HG02870 (cell line): Measurements from ENCODE around the gene MYL9.

ENCODE experiments used
- ATAC-seq: cut with Tn5 transposase; IDR thresholded peaks from one replicate; pipeline ENCODE4 v1.9.1; 2021; ENCODE audit warnings: mild to moderate bottlenecking, moderate library complexity; ENCODE audit not compliant: unreplicated experiment

The MYL9 gene

GRCh38 chr20:36578356-36579041 lies 37.2 kb downstream of the MYL9 start:
- no peak for ATAC-seq

- ATAC-seq, result no peak
Observed at GRCh38 chr20:36579996-36580545, 38.8 kb downstream of the MYL9 start.

GRCh38 chr20:36582322-36582721 lies 41.0 kb downstream of the MYL9 start:
- ATAC-seq, result no peak

GRCh38 chr20:36582821-36583220 lies 41.5 kb downstream of the MYL9 start:
- ATAC-seq, result no peak

- no peak for ATAC-seq
Observed at GRCh38 chr20:36584018-36584481, 42.7 kb downstream of the MYL9 start.

- no peak for ATAC-seq
Observed at GRCh38 chr20:36585410-36586125, 44.2 kb downstream of the MYL9 start.

- ATAC-seq, result no peak
Observed at GRCh38 chr20:36587388-36588070, 46.2 kb downstream of the MYL9 start.

- ATAC-seq, result no peak
Observed at GRCh38 chr20:36591281-36591680, 50.0 kb downstream of the MYL9 start.

- ATAC-seq, result no peak
Observed at GRCh38 chr20:36591854-36592641, 50.7 kb downstream of the MYL9 start.

- ATAC-seq, result no peak
Observed at GRCh38 chr20:36593347-36593929, 52.1 kb downstream of the MYL9 start.

- ATAC-seq, result no peak
Observed at GRCh38 chr20:36599912-36600345, 58.6 kb downstream of the MYL9 start.
